ENCODE measurements around the gene LETM1.

The LETM1 gene

DNA sequence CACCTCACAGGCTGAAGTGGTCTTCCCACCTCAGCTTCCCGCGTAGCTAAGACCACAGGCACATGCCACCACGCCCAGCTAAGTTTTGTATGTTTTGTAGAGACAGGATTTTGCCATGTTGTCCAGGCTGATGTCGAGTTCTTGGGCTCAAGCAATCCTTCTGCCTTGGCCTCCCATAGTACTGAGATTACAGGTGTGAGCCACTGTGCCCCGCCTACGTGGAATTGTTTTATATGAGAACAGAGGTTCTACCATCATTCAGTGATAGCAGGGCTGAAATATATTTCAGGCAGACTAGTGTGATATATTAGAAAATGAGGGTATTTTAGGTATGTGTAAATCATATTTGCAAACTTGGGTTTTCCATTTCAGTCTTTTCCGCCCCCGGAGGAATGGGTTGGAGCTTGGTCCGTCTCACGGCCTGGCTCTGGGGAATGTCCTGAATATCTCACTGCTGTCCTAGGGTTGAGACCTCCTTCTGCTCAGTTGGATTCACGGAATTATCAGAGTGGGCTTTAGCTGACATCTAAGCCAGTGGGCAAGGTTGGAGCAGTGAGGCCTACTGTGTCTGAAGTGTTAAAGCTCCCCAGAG, 35.1 kb upstream of the LETM1 start:
- H3K4me3 ChIP-seq (ENCODE audit: control insufficient read depth, low read depth, low read length), result no peak overlapping the region
- no peak for DNase-seq (ENCODE audit: low read depth)
- TF ChIP-seq, protein P1, sequence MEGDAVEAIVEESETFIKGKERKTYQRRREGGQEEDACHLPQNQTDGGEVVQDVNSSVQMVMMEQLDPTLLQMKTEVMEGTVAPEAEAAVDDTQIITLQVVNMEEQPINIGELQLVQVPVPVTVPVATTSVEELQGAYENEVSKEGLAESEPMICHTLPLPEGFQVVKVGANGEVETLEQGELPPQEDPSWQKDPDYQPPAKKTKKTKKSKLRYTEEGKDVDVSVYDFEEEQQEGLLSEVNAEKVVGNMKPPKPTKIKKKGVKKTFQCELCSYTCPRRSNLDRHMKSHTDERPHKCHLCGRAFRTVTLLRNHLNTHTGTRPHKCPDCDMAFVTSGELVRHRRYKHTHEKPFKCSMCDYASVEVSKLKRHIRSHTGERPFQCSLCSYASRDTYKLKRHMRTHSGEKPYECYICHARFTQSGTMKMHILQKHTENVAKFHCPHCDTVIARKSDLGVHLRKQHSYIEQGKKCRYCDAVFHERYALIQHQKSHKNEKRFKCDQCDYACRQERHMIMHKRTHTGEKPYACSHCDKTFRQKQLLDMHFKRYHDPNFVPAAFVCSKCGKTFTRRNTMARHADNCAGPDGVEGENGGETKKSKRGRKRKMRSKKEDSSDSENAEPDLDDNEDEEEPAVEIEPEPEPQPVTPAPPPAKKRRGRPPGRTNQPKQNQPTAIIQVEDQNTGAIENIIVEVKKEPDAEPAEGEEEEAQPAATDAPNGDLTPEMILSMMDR (IDR thresholded peaks at IDR 0.05; ENCODE audit: control insufficient read depth, insufficient read depth, low read depth, low read length, missing control alignments), result no peak

DNA sequence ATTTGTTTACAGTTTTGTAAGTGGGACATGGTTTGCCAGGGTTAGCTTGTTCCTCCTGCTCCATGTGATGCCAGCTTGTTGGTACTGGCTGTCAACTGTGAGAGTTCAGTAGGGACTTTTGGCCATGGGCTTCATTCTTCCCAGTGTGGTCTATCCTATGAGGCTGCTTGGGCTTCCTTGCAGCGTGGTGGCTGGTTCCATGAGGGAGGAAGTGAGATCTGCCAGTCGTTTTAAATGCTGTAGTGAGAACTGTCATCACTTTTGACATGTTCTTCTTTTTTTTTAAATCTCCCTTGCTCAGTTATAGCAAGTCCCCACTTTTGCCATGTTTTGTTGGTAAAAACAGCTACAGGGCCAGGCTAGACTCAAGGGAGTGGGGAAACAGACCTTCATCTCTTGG, 31.1 kb upstream of the LETM1 start:
- H3K4me3 ChIP-seq (ENCODE audit: control insufficient read depth, low read depth, low read length), result no peak overlapping the region
- DNase-seq (ENCODE audit: low read depth), result no peak
- TF ChIP-seq, protein P1 (IDR thresholded peaks at IDR 0.05; ENCODE audit: control insufficient read depth, insufficient read depth, low read depth, low read length, missing control alignments), result no peak

GRCh38 chr4:1885414-1885813, 29.5 kb upstream of the LETM1 start:
- no peak for DNase-seq (ENCODE audit: low read depth)
- TF ChIP-seq, protein P1 (IDR thresholded peaks at IDR 0.05; ENCODE audit: control insufficient read depth, insufficient read depth, low read depth, low read length, missing control alignments), result no peak
- no peak overlapping the region for H3K4me3 ChIP-seq (ENCODE audit: control insufficient read depth, low read depth, low read length)

DNA sequence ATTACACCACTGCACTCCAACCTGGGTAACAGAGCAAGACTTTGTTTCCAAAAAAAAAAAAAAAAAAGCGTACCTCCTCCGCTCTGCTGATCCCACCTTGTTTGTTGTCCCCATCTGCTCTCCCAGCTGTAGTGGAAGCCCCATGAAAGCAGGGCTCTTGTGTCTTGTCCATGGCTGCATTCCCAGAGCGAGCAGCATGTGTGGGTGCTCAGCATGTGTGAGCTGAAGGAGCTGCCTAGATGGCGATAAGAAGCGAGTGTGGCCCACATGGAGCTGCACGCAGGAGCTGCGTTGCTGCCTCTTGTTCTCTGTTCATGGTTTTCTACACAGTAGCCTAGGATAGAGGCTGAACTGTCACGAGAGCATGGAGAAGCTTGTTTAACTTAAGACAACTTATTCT, 27.6 kb upstream of the LETM1 start:
- TF ChIP-seq, protein P1 (IDR thresholded peaks at IDR 0.05; ENCODE audit: control insufficient read depth, insufficient read depth, low read depth, low read length, missing control alignments), result no peak
- no peak overlapping the region for H3K4me3 ChIP-seq (ENCODE audit: control insufficient read depth, low read depth, low read length)
- no peak for DNase-seq (ENCODE audit: low read depth)

GRCh38 chr4:1882850-1883271, 26.9 kb upstream of the LETM1 start:
- TF ChIP-seq, protein P1 (IDR thresholded peaks at IDR 0.05; ENCODE audit: control insufficient read depth, insufficient read depth, low read depth, low read length, missing control alignments), result no peak
- no peak overlapping the region for H3K4me3 ChIP-seq (ENCODE audit: control insufficient read depth, low read depth, low read length)
- no peak for DNase-seq (ENCODE audit: low read depth)

DNA sequence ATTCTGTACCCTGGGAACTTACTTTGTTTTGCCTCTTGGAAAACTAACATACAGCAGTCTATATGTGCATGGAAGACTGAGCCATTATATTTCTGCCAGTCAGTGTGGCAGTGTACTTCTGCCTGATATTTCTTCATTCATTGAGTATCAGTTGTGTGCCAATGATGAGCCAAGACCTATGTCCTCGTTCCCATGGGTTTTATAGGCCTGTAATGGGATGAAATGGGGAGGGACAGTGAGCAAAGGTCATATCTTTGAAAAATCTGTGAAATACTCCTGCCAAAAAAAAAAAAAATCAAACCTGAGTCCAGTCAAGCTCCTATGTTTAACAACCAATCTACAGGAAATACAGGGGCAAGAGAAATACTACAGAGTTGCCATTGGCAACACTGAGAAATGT, 24.4 kb upstream of the LETM1 start:
- TF ChIP-seq, protein P1 (IDR thresholded peaks at IDR 0.05; ENCODE audit: control insufficient read depth, insufficient read depth, low read depth, low read length, missing control alignments), result no peak
- DNase-seq (ENCODE audit: low read depth), result no peak
- no peak overlapping the region for H3K4me3 ChIP-seq (ENCODE audit: control insufficient read depth, low read depth, low read length)

DNA sequence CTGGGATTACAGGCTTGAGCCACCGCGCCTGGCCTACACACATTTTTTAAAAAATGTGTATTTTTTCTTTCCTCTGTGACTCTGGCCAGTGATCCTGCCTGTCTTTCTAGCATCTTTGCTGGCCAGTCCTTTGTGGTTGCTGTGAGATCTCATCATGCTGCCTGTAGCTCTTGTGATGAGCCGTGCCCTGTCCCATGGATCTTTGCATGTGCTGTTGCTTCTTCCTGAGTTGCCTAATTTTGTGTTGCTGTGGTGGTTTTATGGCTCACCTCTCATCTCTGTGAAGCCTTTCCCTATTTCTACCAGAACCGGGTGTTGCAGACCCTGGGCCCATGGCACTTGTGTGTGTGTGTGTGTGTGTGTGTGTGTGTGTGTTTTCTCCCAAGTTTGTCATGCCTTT, 23.5 kb upstream of the LETM1 start:
- TF ChIP-seq, protein P1 (IDR thresholded peaks at IDR 0.05; ENCODE audit: control insufficient read depth, insufficient read depth, low read depth, low read length, missing control alignments), result no peak
- DNase-seq (ENCODE audit: low read depth), result no peak
- H3K4me3 ChIP-seq (ENCODE audit: control insufficient read depth, low read depth, low read length), result no peak overlapping the region

Data from AG09309 (cell line).